GM03348 (cell line): ENCODE data around the gene CCDC184.
"Not testable (repeated sequence)": the region's sequence is repeated elsewhere in the genome, so short reads cannot be mapped to it uniquely, and the experiment has no call there.

Source experiments
- DNase-seq: peaks from one replicate; pipeline ENCODE4 v3.0.0; 2012; ENCODE audit warnings: low spot score

Gene CCDC184

DNA sequence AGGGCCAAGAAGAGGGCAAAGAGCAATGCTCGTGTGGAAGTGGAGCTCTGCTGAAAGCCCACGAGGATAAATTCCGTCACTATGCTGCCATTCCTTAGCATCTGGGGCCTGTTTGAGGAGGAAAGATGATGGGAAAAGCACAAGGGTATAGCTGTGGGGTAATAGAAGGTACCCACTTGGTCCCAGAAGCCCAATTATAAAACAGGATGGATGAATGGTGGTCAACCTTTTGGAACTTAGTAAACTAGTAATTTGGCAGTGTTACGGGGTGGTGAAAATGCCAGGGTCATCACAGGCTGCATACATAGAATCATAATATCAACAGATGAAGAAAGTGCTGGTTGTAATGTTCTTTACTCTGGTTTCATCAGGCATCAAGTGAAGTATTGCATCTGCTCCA lies 19.7 kb downstream of the CCDC184 start, which contains the start of gene OR10AD1:
OR10AD1 (minus strand) TSS at position 101 of the 400 bp plus-strand sequence; CDS start at position 101, 0 bp downstream.
- no peak for DNase-seq

DNA sequence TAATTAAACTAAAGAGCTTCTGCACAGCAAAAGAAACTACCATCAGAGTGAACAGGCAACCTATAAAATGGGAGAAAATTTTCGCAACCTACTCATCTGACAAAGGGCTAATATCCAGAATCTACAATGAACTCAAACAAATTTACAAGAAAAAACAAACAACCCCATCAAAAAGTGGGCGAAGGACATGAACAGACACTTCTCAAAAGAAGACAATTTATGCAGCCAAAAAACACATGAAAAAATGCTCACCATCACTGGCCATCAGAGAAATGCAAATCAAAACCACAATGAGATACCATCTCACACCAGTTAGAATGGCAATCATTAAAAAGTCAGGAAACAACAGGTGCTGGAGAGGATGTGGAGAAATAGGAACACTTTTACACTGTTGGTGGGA lies 26.1 kb downstream of the CCDC184 start:
- DNase-seq: not testable (repeated sequence)

DNA sequence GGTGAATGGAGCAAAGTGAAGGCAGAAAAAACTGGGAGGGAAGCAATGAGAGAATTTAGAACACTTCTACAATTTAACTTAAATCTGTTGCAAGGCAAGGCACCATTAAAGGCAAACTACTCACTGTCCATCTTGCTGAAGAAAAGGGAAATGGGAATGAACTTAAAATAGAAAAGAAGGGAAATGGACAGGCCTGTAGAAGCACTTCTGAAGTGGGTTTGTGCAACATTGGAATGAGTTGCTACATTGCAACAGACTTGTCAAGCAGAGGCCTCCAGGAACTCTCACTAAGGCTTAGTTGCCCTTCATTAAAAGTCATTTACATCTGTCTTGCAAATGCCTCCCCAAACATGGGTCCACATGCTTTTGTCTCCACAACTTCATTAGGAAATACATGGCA lies 33.3 kb downstream of the CCDC184 start:
- no peak for DNase-seq

DNA sequence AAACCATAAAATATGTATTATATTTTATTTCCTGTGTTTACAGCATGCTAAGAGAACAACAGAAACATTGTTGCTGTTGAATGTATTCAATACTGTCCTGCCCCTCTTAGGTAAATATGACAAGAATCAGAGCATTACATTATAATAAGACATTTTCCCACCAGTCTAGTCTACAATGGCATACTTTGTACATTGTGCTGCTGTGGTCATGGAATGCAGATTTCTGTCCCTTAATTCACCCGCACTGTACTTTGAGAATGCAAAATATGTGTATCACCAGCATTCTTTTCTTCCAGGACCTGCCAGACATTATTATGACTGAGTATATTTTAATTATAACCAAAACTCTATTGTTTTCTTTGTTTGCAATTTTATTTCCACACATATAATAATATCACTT lies 36.2 kb downstream of the CCDC184 start:
- no peak for DNase-seq

DNA sequence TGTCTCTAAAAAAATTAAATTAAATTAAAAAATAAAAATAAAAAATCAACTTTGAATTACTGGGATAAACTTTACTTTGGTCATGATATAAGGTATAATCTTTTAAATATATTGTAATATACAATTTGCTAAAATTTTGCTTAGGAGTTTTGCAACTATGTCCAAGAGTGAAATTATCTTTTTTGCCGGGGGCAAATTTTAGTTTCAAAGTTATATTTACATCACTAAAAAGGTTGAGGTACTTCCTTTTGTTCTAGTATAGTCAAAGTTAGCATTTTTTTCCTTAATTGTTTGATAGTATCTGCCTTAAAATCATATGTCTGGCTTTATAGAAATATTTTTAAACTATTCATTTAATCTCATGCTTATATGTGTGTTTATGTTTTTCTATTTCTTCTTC lies 37.3 kb downstream of the CCDC184 start:
- no peak for DNase-seq

DNA sequence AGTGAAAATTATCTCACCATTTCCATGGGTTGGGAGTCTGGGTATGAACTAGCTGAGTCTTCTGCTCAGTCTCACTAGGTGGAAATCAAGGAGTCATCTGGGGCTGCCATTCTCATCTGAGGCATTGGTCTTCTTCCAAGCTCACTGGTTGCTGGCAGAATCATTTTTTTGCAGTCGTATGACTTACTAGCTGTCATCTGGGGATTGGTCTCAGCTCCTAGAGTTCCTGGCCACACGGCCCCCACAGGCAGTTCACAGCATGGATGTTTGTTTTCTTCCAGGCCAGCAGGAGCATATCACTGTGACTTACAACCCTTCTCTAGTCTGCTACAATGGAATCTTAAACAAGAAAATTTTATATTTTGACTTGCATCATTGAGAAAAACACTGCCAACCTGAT lies 38.2 kb downstream of the CCDC184 start:
- DNase-seq: no peak

DNA sequence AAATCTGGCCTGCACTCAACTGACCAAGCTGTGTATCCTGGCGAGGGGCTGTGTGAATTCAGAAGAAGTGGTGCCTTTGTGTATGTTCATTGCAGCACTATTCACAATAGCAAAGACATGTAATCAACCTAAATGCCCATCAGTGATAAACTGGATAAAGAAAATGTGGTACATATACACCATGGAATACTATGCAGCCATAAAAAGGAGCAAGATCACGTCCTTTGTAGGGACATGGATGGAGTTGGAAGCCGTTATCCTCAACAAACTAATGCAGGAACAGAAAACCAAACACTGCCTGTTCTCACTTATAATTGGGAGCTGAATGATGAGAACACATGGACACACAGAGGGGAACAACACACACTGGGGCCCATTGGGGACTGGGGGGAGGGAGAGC lies 41.1 kb downstream of the CCDC184 start:
- DNase-seq: not testable (repeated sequence)

DNA sequence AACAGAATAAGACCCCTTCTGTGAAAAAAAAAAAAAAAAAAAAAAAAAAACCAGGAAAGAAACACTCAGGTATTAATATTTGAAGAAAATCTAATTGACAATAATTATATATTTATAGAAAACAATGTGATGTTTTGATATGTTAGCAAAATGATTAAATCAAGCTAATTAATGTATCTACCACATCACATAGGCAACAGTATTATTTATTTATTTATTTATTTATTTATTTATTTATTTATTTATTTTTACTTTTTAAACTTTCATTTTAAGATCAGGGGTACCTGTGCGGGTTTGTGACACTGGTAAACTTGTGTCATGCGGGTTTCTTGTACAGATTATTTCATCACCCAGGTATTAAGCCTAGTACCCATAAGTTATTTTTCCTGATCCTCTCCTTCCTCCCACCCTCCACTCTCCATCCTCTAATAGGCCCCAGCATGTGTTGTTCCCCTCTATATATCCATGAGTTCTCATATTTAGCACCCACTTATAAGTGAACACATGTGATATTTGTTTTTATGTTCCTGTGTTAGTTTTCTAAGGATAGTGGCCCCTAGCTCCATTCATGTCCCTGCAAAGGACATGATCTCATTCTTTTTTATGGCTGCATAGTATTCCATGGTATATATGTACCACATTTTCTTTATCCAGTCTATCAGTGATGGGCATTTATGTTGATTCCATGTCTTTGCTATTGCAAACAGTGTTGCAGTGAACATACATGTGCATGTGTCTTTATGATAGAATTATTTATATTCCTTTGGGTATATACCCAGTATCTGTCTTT lies 47.9 kb downstream of the CCDC184 start:
- not testable (repeated sequence) for DNase-seq
